NCI-H460 (cell line): ENCODE data around the gene PLVAP. TPM values are rescaled to one million over a fixed set of nuclear protein-coding genes. Genes with fewer than 3 reads are reported as not detected.

Experiments used
- DNase-seq: peaks from one replicate; pipeline ENCODE4 v3.0.0-alpha.2; 2016; ENCODE audit warnings: low read depth; ENCODE audit errors: extremely low read depth
- total RNA-seq: library from RNA; depleted of rRNA; stranded (reverse); fragments of >200 nt; shearing (Covaris generic); gene quantifications from 2 replicates; pipeline ENCODE4 v1.2.3, GENCODE V29; 2014

The PLVAP gene
- total RNA-seq, 1 experiment from 2014 or later, result not detected

- peak; percentile 95 for DNase-seq
Observed at GRCh38 chr19:17336872-17337674, 40.1 kb downstream of the PLVAP start, which contains the start of gene GTPBP3. TSS of gene GTPBP3 (plus strand) at chr19:17337553. CDS start at chr19:17337612, 59 bp downstream.

- no peak for DNase-seq
Observed at GRCh38 chr19:17335575-17335974, 41.6 kb downstream of the PLVAP start.

GRCh38 chr19:17334414-17335409 lies 42.4 kb downstream of the PLVAP start, which contains the start of gene ANO8:
TSS of gene ANO8 (minus strand) at chr19:17334855. CDS start at chr19:17334670, 185 bp downstream.
- DNase-seq, result peak; percentile 93

- no peak for DNase-seq
Observed at GRCh38 chr19:17333611-17334413, 43.3 kb downstream of the PLVAP start.

- DNase-seq, result no peak
Observed at GRCh38 chr19:17332677-17333581, 44.2 kb downstream of the PLVAP start.

GRCh38 chr19:17332360-17332676 lies 44.8 kb downstream of the PLVAP start:
- DNase-seq, result no peak

- no peak for DNase-seq
Observed at GRCh38 chr19:17331045-17331558, 46.0 kb downstream of the PLVAP start.

GRCh38 chr19:17330262-17331044 lies 46.7 kb downstream of the PLVAP start:
- DNase-seq, result no peak

- no peak for DNase-seq
Observed at GRCh38 chr19:17329366-17330261, 47.5 kb downstream of the PLVAP start.

GRCh38 chr19:17328517-17329365 lies 48.4 kb downstream of the PLVAP start:
- DNase-seq, result no peak

- peak; percentile 43 for DNase-seq
Observed at GRCh38 chr19:17327654-17328516, 49.3 kb downstream of the PLVAP start.

GRCh38 chr19:17327068-17327653 lies 50.0 kb downstream of the PLVAP start:
- DNase-seq, result no peak

GRCh38 chr19:17326595-17326966 lies 50.6 kb downstream of the PLVAP start:
- no peak for DNase-seq

GRCh38 chr19:17325881-17326594 lies 51.1 kb downstream of the PLVAP start:
- DNase-seq, result no peak

- no peak for DNase-seq
Observed at GRCh38 chr19:17325133-17325532, 52.0 kb downstream of the PLVAP start.
